Activated naive CD4-positive, alpha-beta T cell treated with anti-CD3 and anti-CD28 coated beads for 36 hours (primary cell): ENCODE data around the gene LRRC49. TPM values are rescaled to one million over a fixed set of nuclear protein-coding genes. Genes with fewer than 3 reads are reported as not detected.

Experiments
- CTCF ChIA-PET: fragments of 350-600 bp; sonication (Branson Sonifier 250); formaldehyde crosslinking; loops from one replicate; lab custom pipeline; 2021; ENCODE audit warnings: antibody characterized with exemption; lab: Charles Lee
- DNase-seq: peaks from one replicate; pipeline ENCODE4 v3.0.0-alpha.2; 2020
- H3K27ac Mint-ChIP-seq: one replicate; pipeline ENCODE4 v1.8.0; 2021; ENCODE audit warnings: mild to moderate bottlenecking, mixed read lengths
- H3K27me3 Mint-ChIP-seq: one replicate; pipeline ENCODE4 v1.8.0; 2021; ENCODE audit warnings: low read depth, mixed read lengths
- H3K36me3 Mint-ChIP-seq: one replicate; pipeline ENCODE4 v1.8.0; 2021; ENCODE audit warnings: low read depth, mixed read lengths
- H3K4me1 Mint-ChIP-seq: one replicate; pipeline ENCODE4 v1.8.0; 2021; ENCODE audit warnings: low read depth, mixed read lengths
- H3K4me3 Mint-ChIP-seq: one replicate; pipeline ENCODE4 v1.8.0; 2021; ENCODE audit warnings: mild to moderate bottlenecking, moderate library complexity, mixed read lengths
- H3K9me3 Mint-ChIP-seq: one replicate; pipeline ENCODE4 v1.8.0; 2021; ENCODE audit warnings: mixed read lengths
- intact Hi-C: fragments of 100-400 bp; cut with micrococcal nuclease; formaldehyde crosslinking; loops from one replicate; pipeline ENCODE4 v1.15.1; 2023
- total RNA-seq, 2 experiments: library from RNA; stranded (reverse); gene quantifications; one replicate each; pipeline ENCODE4 v1.2.3, GENCODE V29; 2021

Gene LRRC49
- total RNA-seq, 2 experiments from 2014 or later: not detected

- Mint-ChIP-seq H3K36me3 (no peaks in the 10 kb centered on the region), H3K9me3 (peaks cover 8% of the 10 kb centered on the region), H3K4me3 (no peak overlapping the region), H3K27me3 (peaks cover 22% of the 10 kb centered on the region), H3K27ac (no peak overlapping the region), H3K4me1 (no peaks in the 10 kb centered on the region)
- no peak for DNase-seq
- CTCF ChIA-PET: interaction anchor here (0.6 kb wide), 1 partner anchor 532 kb away, joined by 3 read pairs; no protein-coding TSS in a partner anchor
- intact Hi-C loops: no loop called here
Measured at GRCh38 chr15:70947351-70948335, 55.0 kb downstream of the LRRC49 start.

- no peak overlapping the region for H3K27ac Mint-ChIP-seq
- CTCF ChIA-PET: no interaction called here
- intact Hi-C loops: no loop called here
- peaks cover 8% of the 10 kb centered on the region for H3K9me3 Mint-ChIP-seq
- no peak for DNase-seq
- H3K4me1 Mint-ChIP-seq: no peaks in the 10 kb centered on the region
- peaks cover 35% of the 10 kb centered on the region for H3K27me3 Mint-ChIP-seq
- H3K36me3 Mint-ChIP-seq: no peaks in the 10 kb centered on the region
- no peak overlapping the region for H3K4me3 Mint-ChIP-seq
Measured at GRCh38 chr15:70950953-70951352, 58.3 kb downstream of the LRRC49 start.

- H3K27ac Mint-ChIP-seq: no peak overlapping the region
- no peaks in the 10 kb centered on the region for H3K36me3 Mint-ChIP-seq
- CTCF ChIA-PET: no interaction called here
- no peak for DNase-seq
- H3K4me3 Mint-ChIP-seq: no peak overlapping the region
- no peaks in the 10 kb centered on the region for H3K4me1 Mint-ChIP-seq
- H3K27me3 Mint-ChIP-seq: peaks cover 34% of the 10 kb centered on the region
- H3K9me3 Mint-ChIP-seq: peaks cover 8% of the 10 kb centered on the region
- intact Hi-C loops: no loop called here
Measured at GRCh38 chr15:70954171-70954570, 61.5 kb downstream of the LRRC49 start.

- intact Hi-C loops: no loop called here
- Mint-ChIP-seq H3K9me3 (peaks cover 8% of the 10 kb centered on the region), H3K27ac (no peak overlapping the region)
Measured at GRCh38 chr15:70954733-70955132, 62.1 kb downstream of the LRRC49 start.

GRCh38 chr15:70955151-70955550 is 62.5 kb downstream of the LRRC49 start:
- Mint-ChIP-seq H3K27ac (no peak overlapping the region), H3K4me1 (no peaks in the 10 kb centered on the region), H3K36me3 (no peaks in the 10 kb centered on the region), H3K4me3 (no peak overlapping the region), H3K27me3 (peaks cover 34% of the 10 kb centered on the region), H3K9me3 (peaks cover 8% of the 10 kb centered on the region)
- intact Hi-C loops: no loop called here
- CTCF ChIA-PET: no interaction called here
- no peak for DNase-seq

More at GRCh38 chr15:70954733-70955132, 62.1 kb downstream of the LRRC49 start:
- no peak overlapping the region for H3K4me3 Mint-ChIP-seq
- peaks cover 34% of the 10 kb centered on the region for H3K27me3 Mint-ChIP-seq
- DNase-seq: no peak
- CTCF ChIA-PET: no interaction called here
- no peaks in the 10 kb centered on the region for H3K4me1 Mint-ChIP-seq
- H3K36me3 Mint-ChIP-seq: no peaks in the 10 kb centered on the region

- DNase-seq: no peak
- intact Hi-C loops: no loop called here
- H3K4me3 Mint-ChIP-seq: no peak overlapping the region
- peaks cover 6% of the 10 kb centered on the region for H3K9me3 Mint-ChIP-seq
- CTCF ChIA-PET: no interaction called here
- H3K4me1 Mint-ChIP-seq: no peaks in the 10 kb centered on the region
- no peaks in the 10 kb centered on the region for H3K36me3 Mint-ChIP-seq
- H3K27me3 Mint-ChIP-seq: peaks cover 32% of the 10 kb centered on the region
- no peak overlapping the region for H3K27ac Mint-ChIP-seq
Measured at GRCh38 chr15:70956201-70956995, 63.8 kb downstream of the LRRC49 start.

- intact Hi-C loops: no loop called here
- CTCF ChIA-PET: no interaction called here
- Mint-ChIP-seq H3K27me3 (peaks cover 5% of the 10 kb centered on the region), H3K4me3 (no peak overlapping the region), H3K27ac (no peak overlapping the region), H3K4me1 (no peaks in the 10 kb centered on the region), H3K9me3 (no peaks in the 10 kb centered on the region), H3K36me3 (no peaks in the 10 kb centered on the region)
- DNase-seq: no peak
Measured at GRCh38 chr15:70962084-70962483, 69.5 kb downstream of the LRRC49 start.

GRCh38 chr15:70963199-70963598 is 70.6 kb downstream of the LRRC49 start:
- H3K4me1 Mint-ChIP-seq: no peaks in the 10 kb centered on the region
- H3K4me3 Mint-ChIP-seq: no peak overlapping the region
- H3K36me3 Mint-ChIP-seq: no peaks in the 10 kb centered on the region
- CTCF ChIA-PET: no interaction called here
- H3K27me3 Mint-ChIP-seq: peaks cover 3% of the 10 kb centered on the region
- H3K9me3 Mint-ChIP-seq: no peaks in the 10 kb centered on the region
- no peak overlapping the region for H3K27ac Mint-ChIP-seq
- intact Hi-C loops: no loop called here
- no peak for DNase-seq

- intact Hi-C loops: no loop called here
- peaks cover 6% of the 10 kb centered on the region for H3K27me3 Mint-ChIP-seq
- peaks cover 3% of the 10 kb centered on the region for H3K9me3 Mint-ChIP-seq
Measured at GRCh38 chr15:70964058-70964457, 71.4 kb downstream of the LRRC49 start.

GRCh38 chr15:70964686-70965085 is 72.1 kb downstream of the LRRC49 start:
- H3K4me3 Mint-ChIP-seq: no peak overlapping the region
- DNase-seq: no peak
- peaks cover 3% of the 10 kb centered on the region for H3K9me3 Mint-ChIP-seq
- intact Hi-C loops: no loop called here
- no peaks in the 10 kb centered on the region for H3K4me1 Mint-ChIP-seq
- H3K27me3 Mint-ChIP-seq: peaks cover 6% of the 10 kb centered on the region
- CTCF ChIA-PET: no interaction called here
- no peak overlapping the region for H3K27ac Mint-ChIP-seq
- no peaks in the 10 kb centered on the region for H3K36me3 Mint-ChIP-seq

More at GRCh38 chr15:70964058-70964457, 71.4 kb downstream of the LRRC49 start:
- Mint-ChIP-seq H3K4me3 (no peak overlapping the region), H3K36me3 (no peaks in the 10 kb centered on the region), H3K4me1 (no peaks in the 10 kb centered on the region), H3K27ac (no peak overlapping the region)
- DNase-seq: no peak
- CTCF ChIA-PET: no interaction called here

- Mint-ChIP-seq H3K4me3 (no peak overlapping the region), H3K9me3 (peaks cover 3% of the 10 kb centered on the region), H3K27me3 (peaks cover 5% of the 10 kb centered on the region), H3K36me3 (no peaks in the 10 kb centered on the region), H3K27ac (no peak overlapping the region), H3K4me1 (no peaks in the 10 kb centered on the region)
- intact Hi-C loops: no loop called here
- DNase-seq: no peak
- CTCF ChIA-PET: no interaction called here
Measured at GRCh38 chr15:70967646-70968045, 75.0 kb downstream of the LRRC49 start.

GRCh38 chr15:70974004-70974832 is 81.6 kb downstream of the LRRC49 start:
- H3K36me3 Mint-ChIP-seq: no peaks in the 10 kb centered on the region
- intact Hi-C loops: loop anchor here (1.0 kb wide), 1 partner anchor 466 kb away; no protein-coding TSS in a partner anchor
- CTCF ChIA-PET: interaction anchor here (0.6 to 0.7 kb wide), 3 partner anchors 477 to 1848 kb away, joined by 3 to 4 read pairs (median 3); no protein-coding TSS in a partner anchor

More at GRCh38 chr15:70974004-70974832, 81.6 kb downstream of the LRRC49 start:
- Mint-ChIP-seq H3K4me3 (no peak overlapping the region), H3K4me1 (no peaks in the 10 kb centered on the region), H3K27me3 (no peaks in the 10 kb centered on the region), H3K27ac (no peak overlapping the region), H3K9me3 (no peaks in the 10 kb centered on the region)
- no peak for DNase-seq
